ENCODE results near the gene MATN4. TPM values are rescaled to one million over a fixed set of nuclear protein-coding genes. Genes with fewer than 3 reads are reported as not detected.

MATN4 gene
- total and polyA plus RNA-seq, 2 of the 13 experiments (the other 11 are each of a cell fraction or from before 2014, with no cell fraction given) = not detected

GRCh38 chr20:45340236-45340847, 32.2 kb upstream of the MATN4 start (continued):
- no peak for TF ChIP-seq CERS6 (CRISPR knock-in tag; IDR thresholded peaks at IDR 0.05)
- peak; percentile 87 for TF ChIP-seq NFE2 (CRISPR knock-in tag; IDR thresholded peaks at IDR 0.05)
- peak; percentile 42; the same call in 1 of the 2 replicates for TF ChIP-seq ZNF264 (CRISPR knock-in tag; IDR thresholded peaks at IDR 0.05)
- no peak for TF ChIP-seq ZFY (CRISPR knock-in tag; IDR thresholded peaks at IDR 0.05)
- TF ChIP-seq TAF1 (CRISPR knock-in tag; IDR thresholded peaks at IDR 0.05) = 0 out of 2 replicates have a peak, but pooled peaks have one; percentile 19
- TF ChIP-seq HNRNPUL1 (IDR thresholded peaks at IDR 0.05; ENCODE audit: low read depth, low read length) = no peak
- TF ChIP-seq ZNF775 (CRISPR knock-in tag; IDR thresholded peaks at IDR 0.05; ENCODE audit: borderline replicate concordance) = no peak
- TF ChIP-seq ZNF232 (CRISPR knock-in tag; IDR thresholded peaks at IDR 0.05; ENCODE audit: borderline replicate concordance) = 0 out of 2 replicates have a peak, but pooled peaks have one; percentile 47
- peak; percentile 92 for TF ChIP-seq THRA (CRISPR knock-in tag; IDR thresholded peaks at IDR 0.05; ENCODE audit: borderline replicate concordance)
- peak; percentile 83; the same call in 1 of the 2 replicates for TF ChIP-seq HMG20A (CRISPR knock-in tag; IDR thresholded peaks at IDR 0.05; ENCODE audit: borderline replicate concordance)
- TF ChIP-seq POGK (CRISPR knock-in tag; conservative IDR thresholded peaks at IDR 0.05) = no peak
- peak; percentile 51; the same call in 1 of the 2 replicates for TF ChIP-seq MAX (IDR thresholded peaks at IDR 0.05)
- TF ChIP-seq SOX13 (IDR thresholded peaks at IDR 0.05) = peak; percentile 77
- TF ChIP-seq SOX13 (CRISPR knock-in tag; conservative IDR thresholded peaks at IDR 0.05 in 1 of 2, IDR thresholded peaks at IDR 0.05 in 1 of 2) = peak in 1 of 2 experiments; percentile 98; a peak in 2 of 4 replicates
- TF ChIP-seq RCOR2 (CRISPR knock-in tag; IDR thresholded peaks at IDR 0.05) = peak; percentile 99
- TF ChIP-seq ZNF20 (CRISPR knock-in tag; IDR thresholded peaks at IDR 0.05) = no peak
- TF ChIP-seq SP5 (CRISPR knock-in tag; IDR thresholded peaks at IDR 0.05; ENCODE audit: borderline replicate concordance, low read depth) = peak; percentile 93
- peak; percentile 82 for TF ChIP-seq HDAC1 (CRISPR knock-in tag; IDR thresholded peaks at IDR 0.05)
- peak; percentile 76 for TF ChIP-seq NFE2L2 (IDR thresholded peaks at IDR 0.05; ENCODE audit: low read length)
- peak; percentile 87; the same call in 1 of the 2 replicates for TF ChIP-seq NFKBIZ (CRISPR knock-in tag; IDR thresholded peaks at IDR 0.05)
- no peak for TF ChIP-seq PAWR (CRISPR knock-in tag; IDR thresholded peaks at IDR 0.05; ENCODE audit: borderline replicate concordance)
- TF ChIP-seq LCORL (IDR thresholded peaks at IDR 0.05) = no peak
- peak; percentile 80 for TF ChIP-seq LCORL (CRISPR knock-in tag; IDR thresholded peaks at IDR 0.05)
- TF ChIP-seq ZNF557 (CRISPR knock-in tag; IDR thresholded peaks at IDR 0.05) = 0 out of 2 replicates have a peak, but pooled peaks have one; percentile 54
- TF ChIP-seq ZNF451 (CRISPR knock-in tag; IDR thresholded peaks at IDR 0.05) = no peak
- peak; percentile 85 for TF ChIP-seq GATAD2A (CRISPR knock-in tag; IDR thresholded peaks at IDR 0.05)
- TF ChIP-seq GMEB2 (CRISPR knock-in tag; IDR thresholded peaks at IDR 0.05; ENCODE audit: low read depth) = no peak
